Mesenchymal stem cell (in vitro differentiated cells and primary cell): ENCODE measurements around the gene MICAL2.

Experiments
- DNase-seq: peaks from one replicate; pipeline ENCODE4 v3.0.0-alpha.2; 2013
- H2AFZ ChIP-seq: one replicate; pipeline ENCODE4 v1.6.1; 2013; ENCODE audit warnings: low read depth, mild to moderate bottlenecking, control low read depth, inconsistent platforms, low read length, moderate library complexity
- H2AK5ac ChIP-seq: 2 replicates; pipeline ENCODE4 v1.6.1; 2013; ENCODE audit warnings: low read length, moderate library complexity, mild to moderate bottlenecking, inconsistent platforms; ENCODE audit not compliant: severe bottlenecking
- H2BK120ac ChIP-seq: one replicate; pipeline ENCODE4 v1.6.1; 2013; ENCODE audit warnings: low read depth, mild to moderate bottlenecking, inconsistent platforms, low read length, moderate library complexity
- H2BK12ac ChIP-seq, 2 experiments: one replicate each; pipeline ENCODE4 v1.6.1; 2013; ENCODE audit warnings: inconsistent platforms in 2 of 2, low read length in 2 of 2, mild to moderate bottlenecking in 2 of 2, moderate library complexity in 2 of 2, control low read depth in 1 of 2
- H2BK15ac ChIP-seq: one replicate; pipeline ENCODE4 v1.6.1; 2013; ENCODE audit warnings: mild to moderate bottlenecking, low read depth, inconsistent platforms; ENCODE audit not compliant: poor library complexity, severe bottlenecking
- H2BK5ac ChIP-seq: 2 replicates; pipeline ENCODE4 v1.6.1; 2013; ENCODE audit warnings: low read depth, mild to moderate bottlenecking, low read length, control low read depth, inconsistent platforms; ENCODE audit not compliant: poor library complexity, severe bottlenecking
- H3K14ac ChIP-seq, 2 experiments: one replicate each; pipeline ENCODE4 v1.6.1; 2013; ENCODE audit warnings: inconsistent platforms in 2 of 2, low read length in 2 of 2, control low read depth in 1 of 2, mild to moderate bottlenecking in 1 of 2, moderate library complexity in 1 of 2
- H3K18ac ChIP-seq, 2 experiments: one replicate each; pipeline ENCODE4 v1.6.1; 2013; ENCODE audit warnings: inconsistent platforms in 2 of 2, low read length in 2 of 2, control low read depth in 1 of 2, low read depth in 1 of 2, mild to moderate bottlenecking in 1 of 2
- H3K23ac ChIP-seq, 2 experiments: one replicate each; pipeline ENCODE4 v1.6.1; 2013; ENCODE audit warnings: inconsistent platforms in 2 of 2, low read length in 2 of 2, mild to moderate bottlenecking in 2 of 2, moderate library complexity in 2 of 2, control low read depth in 1 of 2
- H3K27ac ChIP-seq: 2 replicates; pipeline ENCODE4 v1.5.1; 2013; ENCODE audit warnings: mild to moderate bottlenecking, moderate library complexity, low read length, control low read depth, inconsistent platforms; ENCODE audit not compliant: poor library complexity, severe bottlenecking
- H3K27me3 ChIP-seq, 2 experiments: 2 replicates each; pipeline versions ENCODE4 v1.6.1 to v1.7.0; 2013; ENCODE audit warnings: low read length in 2 of 2, mild to moderate bottlenecking in 2 of 2, moderate library complexity in 2 of 2, control low read depth in 1 of 2, inconsistent platforms in 1 of 2; ENCODE audit not compliant: control insufficient read depth in 1 of 2, insufficient read depth in 1 of 2
- H3K36me3 ChIP-seq, 2 experiments: 2 replicates each; pipeline versions ENCODE4 v1.6.1 to v1.7.0; 2013; ENCODE audit warnings: low read length in 2 of 2, control low read depth in 1 of 2, inconsistent platforms in 1 of 2, low read depth in 1 of 2, mild to moderate bottlenecking in 1 of 2; ENCODE audit not compliant: insufficient read depth in 2 of 2, control insufficient read depth in 1 of 2
- H3K4ac ChIP-seq, 2 experiments: one replicate each; pipeline ENCODE4 v1.6.1; 2013; ENCODE audit warnings: inconsistent platforms in 2 of 2, low read length in 2 of 2, mild to moderate bottlenecking in 2 of 2, moderate library complexity in 2 of 2, control low read depth in 1 of 2, low read depth in 1 of 2
- H3K4me1 ChIP-seq: 2 replicates; pipeline ENCODE4 v1.6.1; 2013; ENCODE audit warnings: low read depth, low read length, control low read depth; ENCODE audit not compliant: control insufficient read depth, insufficient read depth
- H3K4me2 ChIP-seq: 2 replicates; pipeline ENCODE4 v1.6.1; 2013; ENCODE audit warnings: low read length, mild to moderate bottlenecking, inconsistent platforms; ENCODE audit not compliant: poor library complexity, severe bottlenecking
- H3K4me3 ChIP-seq, 2 experiments: 2 replicates each; pipeline versions ENCODE4 v1.5.1 to v1.7.0; 2013; ENCODE audit warnings: low read length in 2 of 2, mild to moderate bottlenecking in 2 of 2, control low read depth in 1 of 2, low read depth in 1 of 2; ENCODE audit not compliant: insufficient read depth in 1 of 2
- H3K79me1 ChIP-seq: replicated peaks from 2 replicates; pipeline ENCODE4 v1.6.1; 2013; ENCODE audit warnings: mild to moderate bottlenecking, control low read depth, low read length, inconsistent platforms; ENCODE audit not compliant: poor library complexity, severe bottlenecking
- H3K9ac ChIP-seq: 2 replicates; pipeline ENCODE4 v1.7.0; 2013; ENCODE audit warnings: mild to moderate bottlenecking, low read length, moderate library complexity
- H3K9me3 ChIP-seq: 2 replicates; pipeline ENCODE4 v1.7.0; 2013; ENCODE audit warnings: mild to moderate bottlenecking, low read length; ENCODE audit not compliant: control insufficient read depth
- H4K8ac ChIP-seq: one replicate; pipeline ENCODE4 v1.6.1; 2013; ENCODE audit warnings: inconsistent platforms, mild to moderate bottlenecking, low read length, moderate library complexity
- H4K91ac ChIP-seq: one replicate; pipeline ENCODE4 v1.6.1; 2013; ENCODE audit warnings: mild to moderate bottlenecking, low read length, inconsistent platforms
- WGBS: methylation state at CpG from one replicate; pipeline ENCODE4 v1.1.7; 2013; ENCODE audit warnings: mixed read lengths; 5-methylcytosine and 5-hydroxymethylcytosine counted together

MICAL2 gene

GRCh38 chr11:12288931-12289666, 178.7 kb downstream of the MICAL2 start:
- Histone ChIP-seq H3K4ac (peak overlapping the region; percentile 10 to 39), H2BK15ac (peak overlapping the region; percentile 39), H3K9ac (peak overlapping the region; percentile 68), H3K4me3 (no peak overlapping the region), H3K36me3 (peaks cover 0 to 2% of the 10 kb centered on the region in 2 experiments), H3K4me1 (peaks cover 34% of the 10 kb centered on the region), H3K4me2 (no peak overlapping the region), H4K8ac (peak overlapping the region; percentile 47), H3K18ac (peak overlapping the region; percentile 44 to 71), H2AFZ (no peak overlapping the region), H2BK12ac (peak overlapping the region; percentile 76 to 89), H3K14ac (no peak overlapping the region), H2BK5ac (no peak overlapping the region), H4K91ac (peak overlapping the region; percentile 81), H2BK120ac (peak overlapping the region; percentile 21), H3K27me3 (no peaks in the 10 kb centered on the region), H2AK5ac (peak overlapping the region; percentile 59), H3K79me1 (peaks cover 2% of the 10 kb centered on the region), H3K27ac (no peak overlapping the region), H3K23ac (no peak overlapping the region), H3K9me3 (no peaks in the 10 kb centered on the region)
- DNase-seq, result no peak
- 94% methylated on average over 13 of the region's 14 CpGs for WGBS

- no peak overlapping the region for H3K4me3 ChIP-seq
- no peak for DNase-seq
- H3K9ac ChIP-seq, result no peak overlapping the region
- peak overlapping the region; percentile 80 for H2AK5ac ChIP-seq
- H2BK120ac ChIP-seq, result no peak overlapping the region
- peaks cover 0 to 2% of the 10 kb centered on the region in 2 experiments for H3K36me3 ChIP-seq
- H3K23ac ChIP-seq, result no peak overlapping the region
- peaks cover 2% of the 10 kb centered on the region for H3K79me1 ChIP-seq
- no peaks in the 10 kb centered on the region for H3K9me3 ChIP-seq
- H3K14ac ChIP-seq, result no peak overlapping the region
- 91% methylated on average over 7 of the region's 7 CpGs for WGBS
- H4K8ac ChIP-seq, result no peak overlapping the region
- peak overlapping the region; percentile 18 to 45 for H2BK12ac ChIP-seq
- peak overlapping the region; percentile 6 for H2BK15ac ChIP-seq
- H3K4ac ChIP-seq, result peak overlapping the region in 1 of 2 experiments; percentile 6
- peaks cover 30% of the 10 kb centered on the region for H3K4me1 ChIP-seq
- no peak overlapping the region for H3K4me2 ChIP-seq
- H4K91ac ChIP-seq, result no peak overlapping the region
- H3K27me3 ChIP-seq, result no peaks in the 10 kb centered on the region
- no peak overlapping the region for H2BK5ac ChIP-seq
- H3K18ac ChIP-seq, result peak overlapping the region in 1 of 2 experiments; percentile 35
- H3K27ac ChIP-seq, result no peak overlapping the region
- no peak overlapping the region for H2AFZ ChIP-seq
These were observed 179.5 kb downstream of the MICAL2 start for GRCh38 chr11:12289667-12290476.

GRCh38 chr11:12290477-12290922, 180.1 kb downstream of the MICAL2 start:
- no peak overlapping the region for H3K9ac ChIP-seq
- H3K4me3 ChIP-seq, result peak overlapping the region in 1 of 2 experiments; percentile 9
- H3K18ac ChIP-seq, result no peak overlapping the region
- H2BK12ac ChIP-seq, result peak overlapping the region; percentile 18 to 45
- H3K4me1 ChIP-seq, result peaks cover 27% of the 10 kb centered on the region
- DNase-seq, result no peak
- 85% methylated on average over 14 of the region's 14 CpGs for WGBS
- no peak overlapping the region for H2BK5ac ChIP-seq
- peak overlapping the region; percentile 77 for H2BK15ac ChIP-seq
- H4K8ac ChIP-seq, result peak overlapping the region; percentile 45
- peak overlapping the region in 1 of 2 experiments; percentile 6 for H3K4ac ChIP-seq
- H2AFZ ChIP-seq, result no peak overlapping the region
- H4K91ac ChIP-seq, result peak overlapping the region; percentile 62
- no peak overlapping the region for H2BK120ac ChIP-seq
- H3K23ac ChIP-seq, result no peak overlapping the region
- H3K36me3 ChIP-seq, result peaks cover 0 to 2% of the 10 kb centered on the region in 2 experiments
- H3K14ac ChIP-seq, result no peak overlapping the region
- no peak overlapping the region for H3K4me2 ChIP-seq
- H3K79me1 ChIP-seq, result peaks cover 2% of the 10 kb centered on the region
- H2AK5ac ChIP-seq, result no peak overlapping the region
- H3K27ac ChIP-seq, result no peak overlapping the region
- no peaks in the 10 kb centered on the region for H3K9me3 ChIP-seq
- no peaks in the 10 kb centered on the region for H3K27me3 ChIP-seq

GRCh38 chr11:12291313-12291712, 180.9 kb downstream of the MICAL2 start:
- no peaks in the 10 kb centered on the region for H3K36me3 ChIP-seq
- no peak overlapping the region for H3K4me3 ChIP-seq
- H3K9me3 ChIP-seq, result no peaks in the 10 kb centered on the region
- 95% methylated on average over 4 of the region's 4 CpGs for WGBS
- no peak overlapping the region for H2AK5ac ChIP-seq
- H3K27ac ChIP-seq, result no peak overlapping the region
- H3K14ac ChIP-seq, result no peak overlapping the region
- no peak overlapping the region for H3K23ac ChIP-seq
- H3K79me1 ChIP-seq, result no peaks in the 10 kb centered on the region
- H2BK12ac ChIP-seq, result no peak overlapping the region
- no peak overlapping the region for H4K8ac ChIP-seq
- no peak overlapping the region for H3K18ac ChIP-seq
- no peak overlapping the region for H3K4me2 ChIP-seq
- H4K91ac ChIP-seq, result peak overlapping the region; percentile 31
- H3K4ac ChIP-seq, result no peak overlapping the region
- no peak overlapping the region for H2AFZ ChIP-seq
- no peak overlapping the region for H2BK5ac ChIP-seq
- no peaks in the 10 kb centered on the region for H3K27me3 ChIP-seq
- H2BK120ac ChIP-seq, result no peak overlapping the region
- no peak for DNase-seq
- peaks cover 20% of the 10 kb centered on the region for H3K4me1 ChIP-seq
- no peak overlapping the region for H2BK15ac ChIP-seq
- H3K9ac ChIP-seq, result no peak overlapping the region
